ENCODE data around the gene EXD2.
"Not testable (repeated sequence)": the region's sequence is repeated elsewhere in the genome, so short reads cannot be mapped to it uniquely, and the experiment has no call there.

DNA sequence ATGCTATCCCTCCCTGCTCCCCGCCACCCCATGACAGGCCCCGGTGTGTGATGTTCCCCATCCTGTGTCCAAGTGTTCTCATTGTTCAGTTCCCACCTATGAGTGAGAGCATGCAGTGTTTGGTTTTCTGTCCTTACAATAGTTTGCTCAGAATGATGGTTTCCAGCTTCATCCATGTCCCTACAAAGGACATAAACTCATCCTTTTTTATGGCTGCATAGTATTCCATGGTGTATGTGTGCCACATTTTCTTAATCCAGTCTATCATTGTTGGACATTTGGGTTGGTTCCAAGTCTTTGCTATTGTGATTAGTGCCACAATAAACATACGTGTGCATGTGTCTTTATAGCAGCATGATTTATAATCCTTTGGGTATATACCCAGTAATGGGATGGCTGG is 86.1 kb downstream of the EXD2 start:
- TF ChIP-seq, protein P1, sequence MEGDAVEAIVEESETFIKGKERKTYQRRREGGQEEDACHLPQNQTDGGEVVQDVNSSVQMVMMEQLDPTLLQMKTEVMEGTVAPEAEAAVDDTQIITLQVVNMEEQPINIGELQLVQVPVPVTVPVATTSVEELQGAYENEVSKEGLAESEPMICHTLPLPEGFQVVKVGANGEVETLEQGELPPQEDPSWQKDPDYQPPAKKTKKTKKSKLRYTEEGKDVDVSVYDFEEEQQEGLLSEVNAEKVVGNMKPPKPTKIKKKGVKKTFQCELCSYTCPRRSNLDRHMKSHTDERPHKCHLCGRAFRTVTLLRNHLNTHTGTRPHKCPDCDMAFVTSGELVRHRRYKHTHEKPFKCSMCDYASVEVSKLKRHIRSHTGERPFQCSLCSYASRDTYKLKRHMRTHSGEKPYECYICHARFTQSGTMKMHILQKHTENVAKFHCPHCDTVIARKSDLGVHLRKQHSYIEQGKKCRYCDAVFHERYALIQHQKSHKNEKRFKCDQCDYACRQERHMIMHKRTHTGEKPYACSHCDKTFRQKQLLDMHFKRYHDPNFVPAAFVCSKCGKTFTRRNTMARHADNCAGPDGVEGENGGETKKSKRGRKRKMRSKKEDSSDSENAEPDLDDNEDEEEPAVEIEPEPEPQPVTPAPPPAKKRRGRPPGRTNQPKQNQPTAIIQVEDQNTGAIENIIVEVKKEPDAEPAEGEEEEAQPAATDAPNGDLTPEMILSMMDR (IDR thresholded peaks at IDR 0.05) = not testable (repeated sequence)
- TF ChIP-seq POLR2A (IDR thresholded peaks at IDR 0.05) = not testable (repeated sequence)

Measured in uterus (tissue), 2 donors.